K562 (cell line): ENCODE data around the gene ZBTB38. TPM values are rescaled to one million over a fixed set of nuclear protein-coding genes. Genes with fewer than 3 reads are reported as not detected.

Source experiments
- polyA plus RNA-seq, 8 experiments: library from polyadenylated mRNA; depleted of rRNA in 4 of 8; stranded (reverse) in 5 of 8; unstranded in 3 of 8; fragments of >200 nt; fragmentation: Nextera tagmentation in 2 of 8; fragmentation: Illumina TruSeq in 1 of 8; extraction: Ambion mirVana in 2 of 8; extraction: Trizol in 1 of 8; gene quantifications; 2 replicates each; pipeline versions ENCODE4 v1.2.1 to v1.2.3, GENCODE V29; 2011 to 2014; ENCODE audit warnings: inconsistent platforms in 1 of 8, missing spikeins in 1 of 8
- total RNA-seq, 7 experiments: library from RNA; depleted of rRNA in 6 of 7; stranded (reverse); fragments of >200 nt in 6 of 7; fragmentation: Illumina TruSeq in 2 of 7; extraction: Trizol in 2 of 7; gene quantifications; 2 replicates each; pipeline versions ENCODE4 v1.2.1 to v1.2.3, GENCODE V29; 2011 to 2021; ENCODE audit warnings: low replicate concordance in 1 of 7

The ZBTB38 gene
- total and polyA plus RNA-seq, 9 of the 15 experiments (the other 6 are each of a cell fraction or from before 2014, with no cell fraction given), result 12.1 to 39.4 (median 22.9) TPM

Other genes with a start within 250 kb of the ZBTB38 start
- 0.98 and 1.1 TPM in 2 replicates for gene PXYLP1, start 136.7 kb upstream of the ZBTB38 start, total RNA-seq (2014; rRNA removed)
- gene PXYLP1, start 136.7 kb upstream of the ZBTB38 start, total RNA-seq (2014; rRNA removed; fragmentation: Illumina TruSeq; extraction: Trizol), result 1.5 and 1.6 TPM in 2 replicates
- 0.98 and 1.0 TPM in 2 replicates for gene PXYLP1, start 136.7 kb upstream of the ZBTB38 start, total RNA-seq (2015; rRNA removed; fragmentation: Illumina TruSeq; extraction: Trizol)
- gene PXYLP1, start 136.7 kb upstream of the ZBTB38 start, total RNA-seq (2021), result 1.3 and 1.7 TPM in 2 replicates
- gene PXYLP1, start 136.7 kb upstream of the ZBTB38 start, polyA plus RNA-seq (2011; rRNA removed), result 1.6 and 2.7 TPM in 2 replicates
- 1.3 and 1.9 TPM in 2 replicates for gene PXYLP1, start 136.7 kb upstream of the ZBTB38 start, polyA plus RNA-seq (2014; fragmentation: Illumina TruSeq; extraction: Trizol)
- 1 to 10 TPM in 1 of 2 experiments, under 1 TPM in 1; 0.80 to 1.1 TPM for gene PXYLP1, start 136.7 kb upstream of the ZBTB38 start, polyA plus RNA-seq (2014; fragmentation: Nextera tagmentation; extraction: Ambion mirVana)
- gene PXYLP1, start 136.7 kb upstream of the ZBTB38 start, polyA plus RNA-seq (2014; rRNA removed), result 1.5 and 2.9 TPM in 2 replicates
- 6.1 and 6.6 TPM in 2 replicates for gene RASA2, start 118.5 kb downstream of the ZBTB38 start, total RNA-seq (2014; rRNA removed)
- 12.8 and 13.4 TPM in 2 replicates for gene RASA2, start 118.5 kb downstream of the ZBTB38 start, total RNA-seq (2014; rRNA removed; fragmentation: Illumina TruSeq; extraction: Trizol)
- 10.0 and 11.3 TPM in 2 replicates for gene RASA2, start 118.5 kb downstream of the ZBTB38 start, total RNA-seq (2015; rRNA removed; fragmentation: Illumina TruSeq; extraction: Trizol)
- 10.4 and 14.1 TPM in 2 replicates for gene RASA2, start 118.5 kb downstream of the ZBTB38 start, total RNA-seq (2021)
- 7.6 and 9.5 TPM in 2 replicates for gene RASA2, start 118.5 kb downstream of the ZBTB38 start, polyA plus RNA-seq (2011; rRNA removed)
- gene RASA2, start 118.5 kb downstream of the ZBTB38 start, polyA plus RNA-seq (2014; fragmentation: Illumina TruSeq; extraction: Trizol), result 7.6 and 9.7 TPM in 2 replicates
- 1 to 10 TPM; 2.0 to 2.7 TPM for gene RASA2, start 118.5 kb downstream of the ZBTB38 start, polyA plus RNA-seq (2014; fragmentation: Nextera tagmentation; extraction: Ambion mirVana)
- 6.2 TPM in 2 replicates for gene RASA2, start 118.5 kb downstream of the ZBTB38 start, polyA plus RNA-seq (2014; rRNA removed)